GM12865 (cell line): ENCODE results near the gene HOXB8.

ENCODE experiments used
- DNase-seq: peaks from one replicate; pipeline ENCODE4 v3.0.0; 2010; ENCODE audit warnings: low read depth
- H3K4me3 ChIP-seq: 2 replicates; pipeline ENCODE4 v1.5.1; 2011; ENCODE audit warnings: mild to moderate bottlenecking, low read depth, low read length, control low read depth
- CTCF ChIP-seq: IDR thresholded peaks from 2 replicates; pipeline ENCODE4 v1.5.1; 2011; ENCODE audit warnings: low read length, control low read depth, low read depth, inconsistent platforms; ENCODE audit not compliant: insufficient read depth; ENCODE audit errors: missing control alignments

Gene HOXB8

GRCh38 chr17:48577330-48577945, 37.7 kb downstream of the HOXB8 start:
- H3K4me3 ChIP-seq = peak overlapping the region; percentile 70
- DNase-seq = no peak
- TF ChIP-seq CTCF = no peak

- TF ChIP-seq CTCF = no peak
- H3K4me3 ChIP-seq = peak overlapping the region; percentile 70
- no peak for DNase-seq
These were observed 38.4 kb downstream of the HOXB8 start for GRCh38 chr17:48576479-48577309.

- no peak overlapping the region for H3K4me3 ChIP-seq
- DNase-seq = no peak
- no peak for TF ChIP-seq CTCF
These were observed 39.2 kb downstream of the HOXB8 start for GRCh38 chr17:48575673-48576478.

GRCh38 chr17:48575066-48575582, 40.0 kb downstream of the HOXB8 start:
- no peak for TF ChIP-seq CTCF
- DNase-seq = no peak
- no peak overlapping the region for H3K4me3 ChIP-seq

GRCh38 chr17:48574505-48575065, 40.5 kb downstream of the HOXB8 start:
- no peak overlapping the region for H3K4me3 ChIP-seq
- TF ChIP-seq CTCF = no peak
- no peak for DNase-seq

GRCh38 chr17:48571826-48572417, 43.2 kb downstream of the HOXB8 start:
- TF ChIP-seq CTCF = no peak
- no peak overlapping the region for H3K4me3 ChIP-seq
- no peak for DNase-seq
